GM18526 (cell line): ENCODE data around the gene C2orf72.

Source experiments
- POLR2A ChIP-seq: IDR thresholded peaks from 3 replicates; pipeline ENCODE4 v1.6.1; 2011; ENCODE audit not compliant: insufficient read length; ENCODE audit errors: extremely low read depth

C2orf72 gene

DNA sequence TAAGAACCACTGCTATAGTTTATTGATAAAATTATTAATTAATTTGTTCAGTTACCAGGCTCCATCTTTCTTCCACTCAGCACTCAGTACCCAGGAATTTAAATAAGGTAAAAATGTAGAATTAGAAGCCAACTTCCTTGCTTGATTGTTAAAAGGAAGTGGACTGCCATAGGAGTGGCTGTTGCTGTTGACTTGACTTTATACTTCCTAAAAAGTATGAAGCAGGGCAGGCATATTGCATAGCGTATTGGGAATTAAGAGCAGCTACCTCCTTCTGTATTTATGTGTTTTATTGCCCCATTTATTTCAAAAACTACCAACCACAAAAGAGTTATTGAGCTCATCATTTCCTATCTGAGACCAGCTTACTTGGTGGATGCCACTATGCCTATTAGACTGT, 47.2 kb downstream of the C2orf72 start:
- no peak for TF ChIP-seq POLR2A

DNA sequence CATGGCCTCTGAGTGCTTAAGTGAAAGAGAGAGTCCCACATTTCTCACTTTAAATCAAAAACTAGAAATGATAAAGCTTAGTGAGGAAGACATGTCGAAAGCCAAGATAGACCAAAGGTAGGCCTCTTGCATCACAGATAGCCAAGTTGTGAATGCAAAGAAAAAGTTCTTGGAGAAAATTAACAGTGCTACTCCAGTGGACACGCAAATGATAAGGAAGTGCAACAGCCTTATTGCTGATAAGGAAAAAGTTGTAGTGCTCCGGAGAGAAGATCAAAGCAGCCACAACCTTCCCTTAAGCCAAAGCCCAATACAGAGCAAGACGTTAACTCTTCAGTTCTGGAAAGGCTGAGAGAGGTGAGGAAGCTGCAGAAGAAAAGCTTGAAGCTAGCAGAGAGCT, 51.4 kb downstream of the C2orf72 start:
- no peak for TF ChIP-seq POLR2A

DNA sequence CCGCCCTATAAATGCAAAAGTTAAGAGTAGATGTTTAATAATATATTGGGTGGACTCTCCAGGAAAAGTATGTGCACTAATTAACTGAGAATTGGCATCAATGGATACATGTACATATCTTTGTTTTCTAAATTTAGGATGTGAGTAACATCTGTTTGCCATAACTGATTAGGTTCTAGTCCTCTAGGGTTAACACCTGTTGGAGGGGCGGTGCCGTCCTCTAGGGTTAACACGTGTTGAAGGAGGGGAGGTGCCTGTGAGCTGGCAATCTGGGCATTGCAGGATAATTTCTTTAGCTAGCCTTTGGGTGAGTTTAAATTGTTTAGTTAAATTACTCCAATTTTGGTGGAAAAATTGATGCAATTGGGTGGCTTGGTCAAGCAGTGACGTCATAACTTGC, 56.6 kb downstream of the C2orf72 start:
- no peak for TF ChIP-seq POLR2A

DNA sequence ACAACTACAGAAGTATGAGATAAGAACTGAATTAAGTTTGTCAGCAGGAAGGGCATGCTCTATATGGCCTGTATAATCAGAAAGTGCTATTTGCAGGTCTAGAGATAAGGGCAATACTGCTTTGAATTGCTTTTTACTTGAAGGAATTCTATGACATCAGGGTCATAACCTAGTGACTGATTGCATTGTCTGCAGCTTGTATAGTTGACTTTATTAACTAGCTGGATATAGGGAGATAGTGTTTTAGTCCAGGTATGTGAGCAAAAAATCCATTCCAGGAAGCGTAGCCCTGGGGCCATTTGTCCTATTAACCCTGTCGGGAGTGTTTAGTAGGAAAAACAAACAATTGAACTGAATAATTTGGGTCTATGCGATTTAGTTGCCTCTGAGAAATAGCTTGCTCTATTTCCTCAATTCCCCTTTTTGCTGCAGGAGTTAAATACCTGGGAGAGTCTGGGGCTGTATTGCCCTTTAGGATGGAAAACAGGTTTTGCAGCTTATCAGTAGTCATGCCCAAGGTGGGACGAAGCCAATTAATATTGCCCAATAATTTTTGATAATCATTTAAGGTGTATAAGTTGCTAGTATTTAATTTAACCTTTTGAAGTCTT, 57.5 kb downstream of the C2orf72 start:
- no peak for TF ChIP-seq POLR2A
